NCI-H2227 treated with DMSO at 0.1 percent for 48 hours (cell line): ENCODE measurements around the gene KNSTRN.

Source experiments
- DNase-seq: peaks from one replicate; lab custom pipeline; 2025; lab: John Stamatoyannopoulos, UW

The KNSTRN gene

DNA sequence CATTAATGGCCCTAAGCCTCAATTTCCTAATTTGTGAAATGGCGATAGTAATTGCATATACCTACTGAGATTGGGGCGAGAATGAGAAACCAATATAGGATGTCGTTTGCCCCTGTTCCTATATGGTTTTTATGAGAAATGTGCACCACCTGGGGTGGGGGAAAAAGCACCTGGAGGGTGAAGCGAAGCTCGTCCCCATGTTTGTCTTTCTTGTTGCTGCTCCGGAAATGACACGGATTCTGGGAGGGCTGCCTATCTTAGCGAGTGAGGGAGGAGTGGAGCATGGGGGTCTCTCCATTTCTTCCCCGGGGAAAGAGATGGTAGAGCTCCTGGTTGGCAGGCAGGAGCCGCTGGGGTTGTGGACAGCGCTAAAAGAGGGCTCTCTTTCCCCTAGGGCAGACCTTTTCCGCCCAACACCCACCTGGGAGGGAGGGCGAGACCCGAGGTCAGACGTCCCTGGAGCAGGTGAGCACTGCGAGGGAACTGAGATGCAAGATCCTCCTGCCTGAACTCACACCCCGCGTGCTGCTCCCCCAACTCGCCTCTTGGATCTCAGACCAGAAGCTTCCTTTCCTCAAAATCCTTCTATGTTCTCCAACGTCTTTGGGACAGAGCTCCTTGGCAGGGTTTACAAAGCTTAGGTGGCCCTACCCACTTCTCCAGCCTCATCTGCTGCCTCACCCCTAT, 52.6 kb downstream of the KNSTRN start:
- DNase-seq = no peak

DNA sequence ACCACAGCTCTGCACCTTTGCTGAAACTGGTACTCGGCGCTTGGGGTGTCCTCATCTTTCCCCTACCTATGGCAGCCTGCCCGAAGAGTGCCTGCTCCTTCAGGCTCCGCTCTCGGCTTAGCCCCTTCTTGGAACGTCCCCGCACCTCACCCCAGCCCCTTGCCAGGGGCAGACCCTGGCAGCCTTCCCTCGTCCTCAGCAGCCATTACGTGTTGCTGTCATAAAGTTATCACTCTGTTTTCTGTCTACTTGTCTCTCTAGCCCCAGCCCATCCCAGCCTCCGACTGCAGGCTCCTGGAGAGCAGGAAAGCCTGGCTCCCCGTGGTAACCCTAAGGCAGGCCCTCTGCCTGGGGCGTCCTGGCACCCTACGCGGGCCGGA, 53.2 kb downstream of the KNSTRN start:
- DNase-seq = no peak

DNA sequence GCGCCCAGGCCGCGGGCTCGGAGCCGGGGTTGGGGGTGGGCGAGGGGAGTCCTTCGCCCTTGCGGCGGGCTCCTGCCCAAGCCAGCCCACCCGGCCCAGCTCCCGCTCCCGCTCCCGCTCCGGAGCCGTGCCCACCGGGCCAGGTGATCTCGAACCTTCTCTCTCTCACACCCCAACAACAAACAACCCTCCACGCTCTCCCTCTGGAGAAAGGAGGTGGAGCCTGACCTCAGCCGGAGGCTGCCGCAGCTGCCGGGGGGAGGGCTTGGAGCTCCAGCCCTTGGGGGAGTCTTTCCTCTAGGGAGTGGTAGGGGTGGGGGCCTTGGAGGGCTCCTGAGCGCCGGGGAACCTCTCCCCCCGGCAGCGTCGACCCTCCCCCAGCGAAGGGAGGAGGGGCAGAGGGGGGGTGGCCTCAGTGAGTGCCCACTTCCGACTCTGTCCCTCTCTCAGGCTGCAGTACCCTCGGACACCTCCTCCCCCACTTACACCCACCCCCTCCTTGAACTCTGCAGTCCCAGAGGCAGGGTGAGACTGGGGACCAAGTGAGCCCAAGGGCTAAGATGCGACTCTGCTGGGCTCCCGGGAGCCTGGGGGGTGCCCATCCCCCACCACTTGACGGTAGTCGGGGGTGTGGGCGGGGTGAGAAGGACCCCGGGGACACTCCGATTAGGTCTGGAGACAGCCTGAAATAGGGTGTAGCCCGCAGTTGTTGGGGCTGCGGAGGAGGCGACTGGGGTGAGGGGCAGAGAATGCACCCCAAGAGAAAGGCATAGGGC, 53.8 kb downstream of the KNSTRN start:
- no peak for DNase-seq

DNA sequence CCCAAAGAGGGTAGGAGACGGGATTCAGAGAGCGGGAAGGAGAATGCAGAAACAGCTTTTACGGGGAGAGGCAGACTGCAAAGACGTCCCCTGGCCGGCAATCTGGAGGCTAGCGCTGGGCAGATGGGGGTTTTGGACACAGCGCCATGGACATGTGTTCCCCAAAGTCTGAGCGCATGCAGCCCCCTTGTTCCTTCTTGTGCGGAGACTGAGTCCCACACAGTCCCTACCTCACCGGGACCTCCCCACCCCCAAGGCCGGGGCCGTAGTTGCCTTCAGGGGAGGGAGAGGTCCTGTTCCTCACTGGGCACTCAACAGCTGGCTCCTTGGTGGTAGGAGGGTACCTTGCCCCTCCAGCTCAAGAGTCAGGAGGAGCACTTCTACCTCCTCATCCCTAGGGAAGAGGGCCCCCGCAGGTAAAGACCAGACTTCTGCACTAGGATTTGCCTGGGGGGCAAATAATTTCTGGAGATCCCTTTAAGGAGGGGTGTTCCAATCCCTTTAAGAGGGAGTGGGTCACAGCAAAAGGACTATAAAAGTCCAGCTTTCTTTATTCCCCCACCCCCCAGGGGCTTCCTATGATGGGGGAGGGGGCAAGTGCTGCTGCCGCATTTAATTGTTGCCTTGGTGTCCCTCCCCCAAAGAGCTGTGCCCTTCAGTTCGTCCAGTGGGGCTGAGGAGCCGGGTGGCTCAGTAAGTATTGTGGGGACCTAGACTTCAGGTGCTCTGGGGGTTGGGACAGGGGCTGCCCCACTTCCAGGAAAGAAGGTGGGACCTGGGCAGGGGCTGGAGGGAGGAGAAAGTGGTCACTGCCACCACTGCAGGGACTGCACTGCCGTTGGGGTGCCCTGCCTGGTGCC, 54.6 kb downstream of the KNSTRN start:
- no peak for DNase-seq

DNA sequence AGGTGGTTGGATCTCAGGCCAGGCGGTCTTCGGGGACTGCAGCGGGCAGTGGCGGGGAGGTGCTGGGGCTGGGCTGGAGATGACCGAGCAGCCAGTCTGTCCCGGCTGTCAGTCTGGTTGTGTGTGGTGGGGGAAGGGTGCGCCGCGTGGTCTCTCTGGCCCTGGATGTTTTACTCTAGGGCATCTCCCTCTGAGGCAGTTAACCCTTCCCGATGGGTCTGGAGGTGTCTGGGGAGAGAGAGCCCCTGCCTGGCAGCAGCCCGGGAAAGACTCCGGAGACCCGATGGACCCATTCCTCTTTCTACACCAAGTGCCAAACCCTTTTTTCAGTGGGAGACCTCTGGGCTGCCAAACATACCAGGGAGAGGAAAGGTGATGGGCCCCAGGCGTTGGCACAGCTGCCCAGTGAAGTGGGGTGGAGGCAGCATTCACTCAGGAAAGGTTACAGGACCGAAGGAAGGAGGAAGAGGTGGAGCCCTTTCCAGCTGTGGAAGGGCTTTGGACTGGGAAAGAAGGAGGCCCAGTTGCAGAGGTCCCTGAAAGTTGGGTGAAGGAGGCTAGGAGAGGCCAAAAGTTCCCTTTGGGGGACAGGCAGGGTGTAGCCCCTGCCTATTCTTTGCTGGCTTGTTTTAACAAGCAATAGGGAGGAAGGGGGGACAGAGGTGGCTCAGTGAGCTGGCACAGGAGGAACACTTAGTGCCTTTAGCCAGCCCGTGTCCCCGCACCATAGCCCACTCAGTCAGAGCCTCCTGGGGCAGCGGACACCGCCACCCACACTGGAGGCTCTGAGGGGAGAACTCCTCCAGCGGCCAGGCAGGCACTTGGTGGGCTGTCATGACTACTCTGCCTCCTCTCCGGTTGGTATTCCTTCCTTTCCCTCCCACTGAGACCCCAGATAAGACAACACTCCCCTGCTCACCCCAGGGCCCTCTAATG, 55.5 kb downstream of the KNSTRN start:
- DNase-seq = no peak

DNA sequence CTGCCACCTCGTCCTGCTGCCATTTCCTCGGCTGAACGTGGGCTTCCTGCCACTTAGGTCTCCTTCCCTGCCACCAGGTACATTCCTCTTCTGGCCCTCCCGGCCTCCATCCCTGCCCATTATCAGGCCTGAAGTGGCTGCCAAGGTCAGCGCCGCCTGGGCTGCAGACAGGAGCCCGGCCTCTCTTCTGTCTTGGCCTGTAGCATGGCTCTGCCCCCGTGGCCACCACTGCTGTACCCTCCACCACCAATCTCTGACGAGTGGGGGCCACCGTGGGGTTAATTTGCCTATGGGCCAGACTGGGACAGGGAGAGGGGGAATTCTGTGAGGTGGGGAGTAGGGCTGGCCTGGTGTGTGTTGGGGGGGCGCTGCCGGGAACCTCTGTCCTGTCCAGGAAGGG, 56.2 kb downstream of the KNSTRN start:
- no peak for DNase-seq

DNA sequence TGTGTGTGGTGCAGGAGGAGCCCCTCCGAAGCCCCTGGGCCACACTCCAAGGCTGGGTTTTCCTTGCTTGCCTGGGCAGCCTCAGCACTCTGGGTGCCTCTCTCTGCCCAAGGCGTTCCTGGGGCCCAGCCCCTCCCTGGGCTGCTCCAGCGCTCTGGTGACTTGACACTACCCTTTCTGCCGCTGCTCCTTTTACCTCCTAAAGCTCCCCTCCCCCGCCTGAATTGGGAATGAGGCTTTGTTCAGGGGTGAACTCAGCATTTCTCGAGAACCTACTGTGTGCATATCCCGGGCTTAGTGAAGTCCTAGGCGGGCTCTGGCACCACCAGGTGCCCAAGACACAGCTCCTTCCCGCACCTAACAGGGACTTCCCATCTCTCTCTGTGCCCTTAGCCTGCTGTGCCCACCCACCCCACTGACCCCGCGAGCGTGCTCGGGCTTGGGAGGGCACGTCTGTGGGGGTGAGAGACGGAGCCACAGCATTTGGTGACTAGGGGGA, 57.0 kb downstream of the KNSTRN start:
- no peak for DNase-seq

DNA sequence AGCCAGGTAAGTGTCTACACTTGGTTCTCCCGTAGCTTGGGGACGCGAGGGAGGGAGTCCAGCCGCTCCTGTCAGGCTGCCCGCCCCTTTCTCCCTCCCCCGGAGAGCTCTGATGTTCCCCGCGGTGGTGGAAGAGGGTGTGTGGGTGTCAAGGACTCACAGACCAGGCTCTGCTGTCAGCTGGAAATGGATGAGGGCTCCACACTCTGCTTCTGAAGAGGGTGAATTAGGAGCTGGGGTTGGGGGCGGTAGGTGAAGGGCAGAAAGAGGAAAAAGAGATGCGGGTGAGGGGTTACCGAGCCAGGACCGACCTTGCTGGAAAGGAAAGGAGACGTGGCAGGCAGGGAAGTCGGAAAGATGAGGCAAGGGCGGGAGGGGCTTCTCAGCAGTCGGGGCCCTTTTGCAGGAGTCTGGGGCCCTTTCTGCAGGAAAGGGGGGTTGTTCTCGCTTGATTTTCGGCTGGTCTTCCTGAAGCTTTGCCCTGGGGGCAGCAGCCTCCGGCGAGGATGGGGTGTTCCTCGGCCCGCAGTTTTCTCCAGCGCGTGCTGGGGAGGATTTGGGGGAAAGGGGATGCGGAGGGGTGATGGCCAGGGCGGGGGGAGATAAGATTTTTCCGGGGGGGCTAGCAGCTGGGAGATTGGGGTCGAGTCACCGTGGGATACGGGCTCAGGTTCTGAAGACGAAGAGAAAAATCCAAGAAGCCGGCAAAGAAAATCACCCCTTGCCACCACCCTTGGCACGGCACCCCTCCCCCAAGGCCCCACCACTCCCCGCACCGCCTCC, 57.6 kb downstream of the KNSTRN start:
- DNase-seq = no peak

DNA sequence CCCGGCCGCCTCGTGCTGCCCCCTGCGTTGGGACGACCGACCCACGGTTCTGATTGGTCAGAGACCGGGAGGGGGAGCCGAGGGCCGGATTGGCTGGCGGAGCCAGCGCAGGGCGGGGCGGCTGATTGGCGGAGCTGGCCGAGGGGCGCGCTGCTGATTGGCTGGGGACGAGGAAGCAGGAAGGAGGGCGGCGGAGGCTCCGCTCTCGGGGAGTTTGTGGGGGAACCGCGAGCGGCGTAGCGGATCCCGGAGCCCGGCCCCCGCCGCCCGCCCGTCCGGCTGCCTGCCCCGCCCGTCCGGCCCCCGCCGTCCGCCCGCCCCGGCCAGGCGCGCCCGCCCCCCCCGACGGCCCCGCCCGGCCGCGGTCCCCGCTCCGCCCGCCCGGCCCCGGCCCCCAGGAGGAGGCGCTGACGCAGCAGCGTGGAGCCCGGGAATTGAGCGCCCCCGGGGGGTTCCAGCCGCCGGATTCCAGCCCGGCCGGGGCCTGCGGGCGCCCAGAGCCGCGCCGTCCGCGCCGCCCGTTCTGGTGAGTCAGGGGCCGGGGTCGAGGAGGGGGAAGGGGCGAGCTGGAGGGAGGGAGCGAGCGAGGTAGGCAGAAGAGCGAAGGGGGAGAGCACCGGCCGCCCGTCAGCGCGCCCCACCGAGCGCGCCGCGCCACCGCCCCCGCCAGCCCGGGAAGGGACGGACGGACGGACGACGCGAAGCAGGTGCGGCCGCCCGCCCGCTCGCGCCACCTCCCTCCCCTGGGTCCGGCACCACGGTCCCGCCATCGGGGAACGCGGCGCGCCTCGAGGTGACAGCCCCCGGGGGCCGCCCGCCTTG, 58.4 kb downstream of the KNSTRN start, which contains the start of gene BAHD1:
Gene BAHD1, plus strand, starts transcription at position 211 of the 822 bp plus-strand sequence. CDS start 17,512 bp downstream, outside the sequence.
- DNase-seq = peak; percentile 81

DNA sequence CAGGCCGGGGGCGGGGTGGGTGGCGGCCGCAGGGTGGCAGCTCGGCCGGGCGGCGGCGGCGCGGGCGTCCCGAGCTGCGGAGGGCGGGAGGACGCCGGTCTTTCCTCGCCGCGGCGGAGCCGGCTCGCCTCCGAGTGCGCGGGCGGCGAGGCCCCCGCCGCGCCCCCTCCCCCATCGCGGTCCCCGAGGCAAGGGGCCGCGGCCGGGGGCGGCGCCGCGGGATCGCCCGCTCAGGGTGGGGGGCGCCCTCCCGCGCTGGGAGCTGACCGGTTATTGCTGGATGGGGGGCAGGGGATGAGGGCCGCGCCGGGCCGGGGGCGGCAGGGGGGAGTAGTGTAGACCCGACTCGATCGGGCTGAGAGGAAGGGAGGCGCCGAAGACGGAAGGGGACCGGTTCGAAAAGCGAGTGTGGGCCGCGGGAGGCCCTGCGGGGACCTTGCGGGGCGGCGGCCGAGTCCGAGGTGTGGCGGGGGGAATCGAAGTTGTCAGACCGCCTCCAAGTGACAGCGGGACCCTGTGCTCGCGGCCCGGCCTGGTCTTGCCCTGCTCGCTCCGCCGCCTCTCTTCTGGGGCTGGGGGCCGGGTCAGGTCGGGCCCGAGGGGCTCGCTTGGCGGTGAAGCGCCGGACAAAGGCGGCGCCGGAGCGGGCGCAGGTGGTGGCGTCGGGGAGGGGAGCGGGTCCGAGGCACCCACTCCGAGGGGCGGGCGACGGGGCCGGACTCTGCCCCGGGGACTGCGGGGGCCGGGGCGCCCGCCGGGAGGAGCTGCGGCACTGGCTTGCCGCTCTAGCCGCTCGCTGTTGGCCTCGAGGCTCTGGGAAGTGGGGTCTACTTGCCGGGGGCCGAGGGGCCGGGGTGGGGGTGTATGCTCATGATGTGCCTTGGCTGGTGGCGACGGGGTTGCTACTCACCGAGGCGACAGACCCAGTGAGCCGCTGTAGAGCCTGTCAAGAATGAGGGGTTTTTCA, 59.3 kb downstream of the KNSTRN start:
- DNase-seq = no peak

DNA sequence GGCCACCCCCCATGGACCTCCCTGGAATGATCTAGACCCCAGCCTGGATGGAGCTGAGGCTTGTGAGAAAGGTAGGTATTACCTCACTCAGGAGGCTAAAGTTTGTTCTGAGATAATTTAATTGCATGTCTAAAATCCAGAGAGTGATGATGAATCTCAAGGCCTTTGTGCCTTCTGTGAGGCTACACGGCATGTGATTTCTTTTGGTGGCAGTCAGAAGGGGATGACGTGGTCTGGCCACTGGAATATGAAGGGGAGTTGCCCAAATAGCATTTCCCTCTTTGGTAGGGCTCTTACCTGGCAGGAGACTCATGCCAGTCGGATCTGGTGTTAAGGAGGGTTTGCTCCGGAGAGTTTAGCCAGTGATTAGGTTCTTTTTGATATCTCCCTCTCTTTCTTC, 60.7 kb downstream of the KNSTRN start:
- no peak for DNase-seq

DNA sequence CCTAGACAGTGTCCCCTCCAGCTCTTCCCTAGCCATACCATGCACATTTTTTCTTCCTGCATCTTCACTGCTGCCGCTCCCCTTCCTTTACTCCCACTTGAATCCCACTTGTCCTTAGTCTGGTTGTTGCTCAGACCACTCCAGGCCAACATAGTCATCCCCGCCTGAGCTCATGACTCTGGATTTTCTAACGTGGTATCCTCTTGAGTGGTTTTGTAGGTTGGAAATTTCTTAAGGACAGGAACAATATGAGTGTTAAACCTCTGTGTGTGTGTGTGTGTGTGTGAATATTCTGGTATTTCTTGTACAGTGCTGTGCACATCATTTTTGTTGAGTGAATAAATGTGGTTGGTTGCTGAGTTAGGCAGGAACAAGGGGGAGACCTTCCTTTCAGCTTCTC, 61.3 kb downstream of the KNSTRN start:
- no peak for DNase-seq
